Measurements from ENCODE around the gene CTAGE1.
"Not testable (repeated sequence)": the region's sequence is repeated elsewhere in the genome, so short reads cannot be mapped to it uniquely, and the experiment has no call there.

The CTAGE1 gene

GRCh38 chr18:22434973-22435608 lies 17.4 kb upstream of the CTAGE1 start:
- no peak for DNase-seq

- no peak for DNase-seq
Observed at GRCh38 chr18:22433956-22434355, 16.2 kb upstream of the CTAGE1 start.

GRCh38 chr18:22432657-22433137 lies 15.0 kb upstream of the CTAGE1 start:
- no peak for DNase-seq

- no peak for DNase-seq
Observed at GRCh38 chr18:22429564-22429963, 11.8 kb upstream of the CTAGE1 start.

- DNase-seq: no peak
Observed at GRCh38 chr18:22428672-22429071, 11.0 kb upstream of the CTAGE1 start.

GRCh38 chr18:22427822-22428549 lies 10.3 kb upstream of the CTAGE1 start:
- no peak for DNase-seq

GRCh38 chr18:22424565-22424963 lies 6.8 kb upstream of the CTAGE1 start:
- no peak for DNase-seq

- no peak for DNase-seq
Observed at GRCh38 chr18:22423878-22424564, 6.3 kb upstream of the CTAGE1 start.

- no peak for DNase-seq
Observed at GRCh38 chr18:22422909-22423548, 5.3 kb upstream of the CTAGE1 start.

GRCh38 chr18:22420652-22421051 lies 2.9 kb upstream of the CTAGE1 start:
- DNase-seq: no peak

- DNase-seq: no peak
Observed at GRCh38 chr18:22412176-22412911, 5.4 kb downstream of the CTAGE1 start.

- no peak for DNase-seq
Observed at GRCh38 chr18:22411446-22411845, 6.3 kb downstream of the CTAGE1 start.

- DNase-seq: no peak
Observed at GRCh38 chr18:22410126-22410525, 7.6 kb downstream of the CTAGE1 start.

GRCh38 chr18:22409445-22409844 lies 8.3 kb downstream of the CTAGE1 start:
- no peak for DNase-seq

- DNase-seq: peak; percentile 5
Observed at GRCh38 chr18:22408059-22408458, 9.7 kb downstream of the CTAGE1 start.

GRCh38 chr18:22405142-22405541 lies 12.6 kb downstream of the CTAGE1 start:
- DNase-seq: no peak

GRCh38 chr18:22403950-22404349 lies 13.8 kb downstream of the CTAGE1 start:
- no peak for DNase-seq

- no peak for DNase-seq
Observed at GRCh38 chr18:22399949-22400348, 17.8 kb downstream of the CTAGE1 start.

GRCh38 chr18:22398464-22398863 lies 19.3 kb downstream of the CTAGE1 start:
- no peak for DNase-seq

GRCh38 chr18:22394428-22394827 lies 23.3 kb downstream of the CTAGE1 start:
- peak; percentile 10 for DNase-seq

GRCh38 chr18:22393164-22393563 lies 24.6 kb downstream of the CTAGE1 start:
- not testable (repeated sequence) for DNase-seq

Measured in RPMI8226 (cell line).